ENCODE data around the gene POU5F1.

The POU5F1 gene

GRCh38 chr6:31140643-31141042 is 29.8 kb downstream of the POU5F1 start:
- no peak for DNase-seq (ENCODE audit: low spot score)

- DNase-seq (ENCODE audit: low spot score) = no peak
Observed at GRCh38 chr6:31139599-31139998, 30.9 kb downstream of the POU5F1 start.

- DNase-seq (ENCODE audit: low spot score) = no peak
Observed at GRCh38 chr6:31138982-31139381, 31.5 kb downstream of the POU5F1 start, which contains the start of gene PSORS1C2. PSORS1C2 (minus strand) TSS chr6:31139066; CDS start chr6:31139026, 40 bp downstream.

- DNase-seq (ENCODE audit: low spot score) = no peak
Observed at GRCh38 chr6:31135710-31136109, 34.8 kb downstream of the POU5F1 start.

- DNase-seq (ENCODE audit: low spot score) = no peak
Observed at GRCh38 chr6:31132806-31133205, 37.7 kb downstream of the POU5F1 start.

GRCh38 chr6:31131595-31131994 is 38.9 kb downstream of the POU5F1 start:
- no peak for DNase-seq (ENCODE audit: low spot score)

GRCh38 chr6:31130751-31131150 is 39.7 kb downstream of the POU5F1 start:
- DNase-seq (ENCODE audit: low spot score) = no peak

- DNase-seq (ENCODE audit: low spot score) = no peak
Observed at GRCh38 chr6:31129130-31129529, 41.4 kb downstream of the POU5F1 start.

- no peak for DNase-seq (ENCODE audit: low spot score)
Observed at GRCh38 chr6:31128093-31128676, 42.3 kb downstream of the POU5F1 start.

GRCh38 chr6:31126396-31127175 is 43.9 kb downstream of the POU5F1 start:
- DNase-seq (ENCODE audit: low spot score) = no peak

- no peak for DNase-seq (ENCODE audit: low spot score)
Observed at GRCh38 chr6:31125586-31126363, 44.7 kb downstream of the POU5F1 start.

- no peak for DNase-seq (ENCODE audit: low spot score)
Observed at GRCh38 chr6:31125162-31125561, 45.3 kb downstream of the POU5F1 start.

GRCh38 chr6:31122791-31123706 is 47.4 kb downstream of the POU5F1 start:
- no peak for DNase-seq (ENCODE audit: low spot score)

- no peak for DNase-seq (ENCODE audit: low spot score)
Observed at GRCh38 chr6:31121131-31121790, 49.2 kb downstream of the POU5F1 start.

- DNase-seq (ENCODE audit: low spot score) = no peak
Observed at GRCh38 chr6:31120151-31120915, 50.1 kb downstream of the POU5F1 start, which contains the start of gene CDSN. CDSN (minus strand) TSS chr6:31120446; CDS start chr6:31120419, 27 bp downstream.

GRCh38 chr6:31118178-31118577 is 52.3 kb downstream of the POU5F1 start:
- no peak for DNase-seq (ENCODE audit: low spot score)

- no peak for DNase-seq (ENCODE audit: low spot score)
Observed at GRCh38 chr6:31116661-31117385, 53.7 kb downstream of the POU5F1 start.

- DNase-seq (ENCODE audit: low spot score) = no peak
Observed at GRCh38 chr6:31115941-31116560, 54.4 kb downstream of the POU5F1 start.

Measured in ecto neural progenitor cell (in vitro differentiated cells).